ENCODE data around the gene HPCAL4. TPM values are rescaled to one million over a fixed set of nuclear protein-coding genes. Genes with fewer than 3 reads are reported as not detected.

Gene HPCAL4
- total and polyA plus RNA-seq, 2 donors from 2014 or later: 3.9 to 5.2 TPM

- no peak overlapping the region for H3K4me3 ChIP-seq (ENCODE audit: low read length in 3 of 3)
Observed at GRCh38 chr1:39678889-39679288, 12.3 kb downstream of the HPCAL4 start.

DNA sequence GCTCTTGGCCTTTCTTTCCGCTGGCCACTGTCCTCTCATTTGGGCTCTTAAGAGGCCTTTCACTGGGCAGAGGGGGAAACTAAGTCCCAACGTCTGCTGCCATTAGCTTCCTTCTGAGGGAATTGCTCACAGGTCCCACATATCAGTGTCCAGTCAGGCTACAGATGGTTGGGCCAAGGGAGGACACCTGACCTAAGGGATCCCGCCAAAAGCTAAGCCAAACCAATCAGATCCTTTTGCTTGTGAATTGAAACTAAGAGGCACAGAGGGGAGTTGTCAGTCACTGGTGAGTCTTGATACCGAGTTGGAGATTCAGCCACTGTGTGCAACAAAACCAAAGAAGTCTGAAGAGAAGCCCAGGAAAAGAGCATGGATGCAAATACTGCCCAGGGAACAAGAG, 13.6 kb downstream of the HPCAL4 start:
- no peak for DNase-seq
- Histone ChIP-seq H3K9ac (ENCODE audit: low read length in 3 of 3) (no peak overlapping the region), H3K36me3 (ENCODE audit: control insufficient read depth in 2 of 3, insufficient read depth in 3 of 3, low read length in 3 of 3) (no peaks in the 10 kb centered on the region), H3K27ac (ENCODE audit: low read depth in 2 of 2, low read length in 2 of 2) (peak overlapping the region in 1 of 2 donors; percentile 2), H3K9me3 (ENCODE audit: control insufficient read depth in 2 of 3, insufficient read depth in 1 of 3, low read length in 3 of 3) (no peaks in the 10 kb centered on the region), H3K4me3 (ENCODE audit: low read length in 3 of 3) (no peak overlapping the region), H3K27me3 (ENCODE audit: control insufficient read depth, insufficient read depth, low read length) (peaks cover 7% of the 10 kb centered on the region), H3K4me1 (ENCODE audit: control insufficient read depth in 2 of 3, insufficient read depth in 2 of 3, low read depth in 1 of 3, low read length in 3 of 3) (peaks cover 0 to 5% (median 0%) of the 10 kb centered on the region in 3 donors)
- intact Hi-C loops (cut with DNase I): no loop called here
- no peak for TF ChIP-seq CTCF (IDR thresholded peaks at IDR 0.05; ENCODE audit: borderline replicate concordance, extremely low read depth, insufficient read depth)
- FAIRE-seq: no peak

More at GRCh38 chr1:39678889-39679288, 12.3 kb downstream of the HPCAL4 start:
- Histone ChIP-seq H3K4me1 (ENCODE audit: control insufficient read depth in 2 of 3, insufficient read depth in 2 of 3, low read depth in 1 of 3, low read length in 3 of 3) (peaks cover 0 to 5% (median 0%) of the 10 kb centered on the region in 3 donors), H3K9me3 (ENCODE audit: control insufficient read depth in 2 of 3, insufficient read depth in 1 of 3, low read length in 3 of 3) (no peaks in the 10 kb centered on the region), H3K27me3 (ENCODE audit: control insufficient read depth, insufficient read depth, low read length) (peaks cover 10% of the 10 kb centered on the region), H3K27ac (ENCODE audit: low read depth in 2 of 2, low read length in 2 of 2) (no peak overlapping the region), H3K9ac (ENCODE audit: low read length in 3 of 3) (no peak overlapping the region), H3K36me3 (ENCODE audit: control insufficient read depth in 2 of 3, insufficient read depth in 3 of 3, low read length in 3 of 3) (no peaks in the 10 kb centered on the region)
- DNase-seq (no peak), FAIRE-seq (no peak)
- no peak for TF ChIP-seq CTCF (IDR thresholded peaks at IDR 0.05; ENCODE audit: borderline replicate concordance, extremely low read depth, insufficient read depth)
- intact Hi-C loops (cut with DNase I): no loop called here

- no peak for FAIRE-seq
Observed at GRCh38 chr1:39676948-39677548, 14.2 kb downstream of the HPCAL4 start.

More at GRCh38 chr1:39676948-39677548, 14.2 kb downstream of the HPCAL4 start:
- Histone ChIP-seq H3K9me3 (ENCODE audit: control insufficient read depth in 2 of 3, insufficient read depth in 1 of 3, low read length in 3 of 3) (no peaks in the 10 kb centered on the region), H3K36me3 (ENCODE audit: control insufficient read depth in 2 of 3, insufficient read depth in 3 of 3, low read length in 3 of 3) (no peaks in the 10 kb centered on the region), H3K27ac (ENCODE audit: low read depth in 2 of 2, low read length in 2 of 2) (peak overlapping the region in 1 of 2 donors; percentile 2), H3K27me3 (ENCODE audit: control insufficient read depth, insufficient read depth, low read length) (peaks cover 4% of the 10 kb centered on the region), H3K9ac (ENCODE audit: low read length in 3 of 3) (no peak overlapping the region), H3K4me1 (ENCODE audit: control insufficient read depth in 2 of 3, insufficient read depth in 2 of 3, low read depth in 1 of 3, low read length in 3 of 3) (peaks cover 0 to 7% (median 0%) of the 10 kb centered on the region in 3 donors), H3K4me3 (ENCODE audit: low read length in 3 of 3) (no peak overlapping the region)
- TF ChIP-seq CTCF (IDR thresholded peaks at IDR 0.05; ENCODE audit: borderline replicate concordance, extremely low read depth, insufficient read depth): no peak
- intact Hi-C loops (cut with DNase I): no loop called here
- peak in 1 of 5 donors; percentile 79 for DNase-seq
